Endothelial cell (in vitro differentiated cells): Measurements from ENCODE around the gene IGFN1. TPM values are rescaled to one million over a fixed set of nuclear protein-coding genes. Genes with fewer than 3 reads are reported as not detected.

Source experiments
- DNase-seq: peaks from one replicate; pipeline ENCODE4 v3.0.0; 2021; ENCODE audit warnings: low spot score
- H3K27ac Mint-ChIP-seq: one replicate; pipeline ENCODE4 v1.8.0; 2021; ENCODE audit warnings: mixed read lengths, inconsistent platforms; ENCODE audit not compliant: unreplicated experiment
- H3K27me3 Mint-ChIP-seq: one replicate; pipeline ENCODE4 v1.8.0; 2021; ENCODE audit warnings: mild to moderate bottlenecking, moderate library complexity, mixed read lengths, inconsistent platforms; ENCODE audit not compliant: unreplicated experiment
- H3K36me3 Mint-ChIP-seq: one replicate; pipeline ENCODE4 v1.8.0; 2021; ENCODE audit warnings: mild to moderate bottlenecking, low read depth, mixed read lengths, inconsistent platforms; ENCODE audit not compliant: unreplicated experiment
- H3K4me1 Mint-ChIP-seq: one replicate; pipeline ENCODE4 v1.8.0; 2021; ENCODE audit warnings: mild to moderate bottlenecking, mixed read lengths, inconsistent platforms; ENCODE audit not compliant: unreplicated experiment
- H3K4me3 Mint-ChIP-seq: one replicate; pipeline ENCODE4 v1.8.0; 2021; ENCODE audit warnings: mild to moderate bottlenecking, mixed read lengths, inconsistent platforms; ENCODE audit not compliant: unreplicated experiment
- H3K9me3 Mint-ChIP-seq: one replicate; pipeline ENCODE4 v1.8.0; 2021; ENCODE audit warnings: mixed read lengths, inconsistent platforms; ENCODE audit not compliant: unreplicated experiment
- total RNA-seq: library from RNA; stranded (reverse); fragmentation: NEBNext Ultra II Directional; extraction: Animal tissue kit (Norgen Biotek cat#: 25700); gene quantifications from one replicate; pipeline ENCODE4 v1.2.1, GENCODE V29; 2021; ENCODE audit not compliant: unreplicated experiment
- TF ChIP-seq, protein P1 (sequence below): fragments of 200-600 bp; sonication (generic); IDR thresholded peaks from one replicate; pipeline ENCODE4 v1.5.0; 2021; ENCODE audit warnings: antibody characterized with exemption; ENCODE audit not compliant: unreplicated experiment

Gene IGFN1
- total RNA-seq, 1 donor from 2014 or later: not detected

DNA sequence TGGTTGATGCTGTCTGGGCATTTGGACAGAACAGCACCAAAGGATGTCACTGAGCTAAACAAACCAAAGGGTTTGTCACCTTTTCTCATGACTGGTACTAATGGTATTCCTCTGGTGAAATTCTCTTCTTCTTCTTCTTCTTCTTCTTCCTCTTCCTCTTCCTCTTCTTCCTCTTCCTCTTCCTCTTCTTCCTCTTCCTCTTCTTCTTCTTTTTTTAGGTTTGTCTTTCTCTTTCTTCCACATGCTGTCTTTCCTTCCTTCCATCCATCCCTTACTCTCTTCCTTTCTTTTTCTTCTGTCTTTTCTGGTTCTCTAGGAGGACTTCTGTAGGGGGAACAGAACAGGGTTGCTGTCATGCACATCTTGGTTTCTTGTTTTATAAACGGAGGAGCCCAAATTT is 9.3 kb upstream of the IGFN1 start:
- Mint-ChIP-seq H3K9me3 (no peaks in the 10 kb centered on the region), H3K36me3 (no peaks in the 10 kb centered on the region), H3K4me1 (peaks cover 12% of the 10 kb centered on the region), H3K27ac (no peak overlapping the region), H3K27me3 (peaks cover 4% of the 10 kb centered on the region), H3K4me3 (no peak overlapping the region)
- DNase-seq: no peak
- TF ChIP-seq, protein P1, sequence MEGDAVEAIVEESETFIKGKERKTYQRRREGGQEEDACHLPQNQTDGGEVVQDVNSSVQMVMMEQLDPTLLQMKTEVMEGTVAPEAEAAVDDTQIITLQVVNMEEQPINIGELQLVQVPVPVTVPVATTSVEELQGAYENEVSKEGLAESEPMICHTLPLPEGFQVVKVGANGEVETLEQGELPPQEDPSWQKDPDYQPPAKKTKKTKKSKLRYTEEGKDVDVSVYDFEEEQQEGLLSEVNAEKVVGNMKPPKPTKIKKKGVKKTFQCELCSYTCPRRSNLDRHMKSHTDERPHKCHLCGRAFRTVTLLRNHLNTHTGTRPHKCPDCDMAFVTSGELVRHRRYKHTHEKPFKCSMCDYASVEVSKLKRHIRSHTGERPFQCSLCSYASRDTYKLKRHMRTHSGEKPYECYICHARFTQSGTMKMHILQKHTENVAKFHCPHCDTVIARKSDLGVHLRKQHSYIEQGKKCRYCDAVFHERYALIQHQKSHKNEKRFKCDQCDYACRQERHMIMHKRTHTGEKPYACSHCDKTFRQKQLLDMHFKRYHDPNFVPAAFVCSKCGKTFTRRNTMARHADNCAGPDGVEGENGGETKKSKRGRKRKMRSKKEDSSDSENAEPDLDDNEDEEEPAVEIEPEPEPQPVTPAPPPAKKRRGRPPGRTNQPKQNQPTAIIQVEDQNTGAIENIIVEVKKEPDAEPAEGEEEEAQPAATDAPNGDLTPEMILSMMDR: no peak

DNA sequence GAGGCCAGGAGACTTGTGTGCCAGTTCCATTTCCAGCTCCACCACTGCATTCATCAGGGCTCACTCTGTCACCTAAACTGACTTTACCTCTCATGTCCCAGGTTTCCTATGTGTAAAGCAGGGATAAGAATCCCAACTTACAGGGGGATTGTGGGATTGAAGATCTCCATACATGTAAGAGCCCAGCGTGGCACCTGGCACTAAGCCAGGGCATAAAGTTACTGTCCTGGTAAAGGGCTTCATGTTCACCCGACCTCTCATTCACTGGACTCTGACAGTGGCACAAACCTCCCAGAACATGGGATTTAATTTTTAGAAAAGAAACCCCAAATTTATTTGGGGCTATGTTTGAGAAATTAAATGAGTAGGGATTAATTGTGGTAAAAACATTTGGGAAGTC is 8.9 kb upstream of the IGFN1 start:
- no peak overlapping the region for H3K27ac Mint-ChIP-seq
- no peak for DNase-seq

DNA sequence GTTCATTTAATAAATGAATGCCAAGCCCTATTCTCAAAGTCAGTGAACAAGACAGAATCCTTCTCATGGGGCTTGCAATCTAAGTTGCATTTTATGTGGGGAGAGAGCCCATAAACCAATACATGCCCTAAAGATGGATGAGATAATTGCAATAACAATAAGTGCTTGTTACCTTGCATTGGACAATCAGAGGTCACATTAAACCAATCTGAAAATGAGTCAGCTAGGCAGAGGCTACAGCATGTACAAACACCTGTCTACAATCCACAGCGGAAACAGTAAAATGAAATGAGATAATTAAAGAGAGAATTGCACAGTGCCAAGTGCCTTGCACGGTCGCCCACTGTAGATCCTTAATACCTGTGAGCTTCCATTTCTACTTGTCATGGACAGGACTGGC is 7.4 kb upstream of the IGFN1 start:
- no peak overlapping the region for H3K27ac Mint-ChIP-seq
- no peak for DNase-seq
- peaks cover 12% of the 10 kb centered on the region for H3K4me1 Mint-ChIP-seq
- no peaks in the 10 kb centered on the region for H3K9me3 Mint-ChIP-seq
- no peaks in the 10 kb centered on the region for H3K36me3 Mint-ChIP-seq
- H3K4me3 Mint-ChIP-seq: no peak overlapping the region
- peaks cover 2% of the 10 kb centered on the region for H3K27me3 Mint-ChIP-seq
- TF ChIP-seq, protein P1: no peak

More for the DNA sequence above, 8.9 kb upstream of the IGFN1 start:
- Mint-ChIP-seq H3K36me3 (no peaks in the 10 kb centered on the region), H3K4me3 (no peak overlapping the region), H3K9me3 (no peaks in the 10 kb centered on the region), H3K27me3 (peaks cover 4% of the 10 kb centered on the region), H3K4me1 (peaks cover 12% of the 10 kb centered on the region)
- TF ChIP-seq, protein P1: no peak

DNA sequence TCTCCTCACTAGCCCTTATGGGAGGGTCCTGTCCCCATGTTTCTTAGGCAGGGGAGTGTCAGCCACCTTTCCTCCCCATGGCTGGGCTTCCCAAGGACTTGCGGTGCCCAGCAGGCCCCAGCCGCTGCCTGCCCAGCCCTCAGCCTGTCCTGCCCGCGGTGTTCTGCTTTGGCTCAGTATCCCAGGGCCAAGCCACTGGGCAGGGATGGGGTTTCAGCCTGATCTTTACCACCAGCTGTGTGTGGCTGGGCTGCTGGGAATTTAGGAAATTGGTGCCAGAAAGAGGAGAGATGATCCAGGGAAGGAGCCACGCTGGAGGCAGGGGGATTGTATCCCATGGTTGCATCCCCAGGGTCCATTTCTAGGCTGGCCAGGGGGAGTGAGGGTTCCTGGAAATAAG is 6.9 kb upstream of the IGFN1 start:
- Mint-ChIP-seq H3K4me3 (no peak overlapping the region), H3K27ac (no peak overlapping the region), H3K4me1 (peaks cover 12% of the 10 kb centered on the region), H3K9me3 (no peaks in the 10 kb centered on the region), H3K27me3 (peaks cover 2% of the 10 kb centered on the region), H3K36me3 (no peaks in the 10 kb centered on the region)
- no peak for DNase-seq
- TF ChIP-seq, protein P1: no peak

DNA sequence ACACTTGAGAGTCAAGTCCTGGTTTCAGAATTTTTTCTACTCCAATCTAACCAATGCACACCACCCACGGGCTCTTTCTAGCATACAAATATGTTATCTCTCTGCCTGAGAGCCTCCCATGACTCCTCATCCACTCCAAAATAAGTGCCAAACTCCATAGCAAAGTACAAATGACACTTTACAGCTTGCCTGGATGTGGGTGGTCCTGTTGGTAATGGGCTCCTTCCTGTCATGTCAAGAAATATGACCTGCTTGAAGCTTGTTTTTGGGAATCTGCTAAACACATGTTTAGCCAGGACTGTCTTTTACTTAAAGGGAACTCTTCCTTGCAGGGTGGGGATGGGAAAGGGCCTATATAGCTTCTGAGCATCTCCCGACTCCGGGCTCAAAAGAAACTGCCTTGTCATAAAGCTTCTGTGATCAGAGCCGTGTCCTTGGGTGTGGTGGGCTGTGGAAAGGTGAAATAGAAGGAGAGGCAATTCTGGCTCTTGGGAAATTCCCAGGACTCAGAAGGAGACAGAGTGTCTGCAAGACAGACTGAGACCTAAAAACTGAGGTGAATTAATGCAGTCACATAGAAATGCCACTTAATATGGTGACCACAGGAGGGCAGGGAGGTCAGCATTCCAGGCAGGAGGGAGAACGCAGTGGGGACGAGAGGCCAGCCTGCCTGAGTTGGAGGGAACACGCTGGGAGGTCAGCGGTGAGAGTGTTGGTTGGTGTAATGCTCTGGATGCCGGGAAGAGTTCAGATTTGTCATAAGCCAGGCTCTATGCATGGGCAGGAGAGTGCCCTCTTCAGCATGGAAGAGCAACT is 6.1 kb upstream of the IGFN1 start:
- Mint-ChIP-seq H3K36me3 (no peaks in the 10 kb centered on the region), H3K4me1 (peaks cover 12% of the 10 kb centered on the region), H3K27me3 (no peaks in the 10 kb centered on the region), H3K4me3 (no peak overlapping the region), H3K9me3 (no peaks in the 10 kb centered on the region), H3K27ac (no peak overlapping the region)
- peak; percentile 20 for DNase-seq
- TF ChIP-seq, protein P1: peak; percentile 40
